ENCODE results near the gene GNB1L.

The GNB1L gene

GRCh38 chr22:19805821-19806212 lies 48.9 kb downstream of the GNB1L start:
- TF ChIP-seq CTCF (IDR thresholded peaks at IDR 0.05; ENCODE audit: extremely low read depth, missing control alignments), result no peak
- no peak for DNase-seq (ENCODE audit: low spot score)

- DNase-seq (ENCODE audit: low spot score), result no peak
- no peak for TF ChIP-seq CTCF (IDR thresholded peaks at IDR 0.05; ENCODE audit: extremely low read depth, missing control alignments)
Measured at GRCh38 chr22:19803736-19804267, 50.9 kb downstream of the GNB1L start.

GRCh38 chr22:19802894-19803735 lies 51.6 kb downstream of the GNB1L start:
- DNase-seq (ENCODE audit: low spot score), result no peak

GRCh38 chr22:19802001-19802893 lies 52.4 kb downstream of the GNB1L start:
- no peak for TF ChIP-seq CTCF (IDR thresholded peaks at IDR 0.05; ENCODE audit: extremely low read depth, missing control alignments)
- DNase-seq (ENCODE audit: low spot score), result no peak

More at GRCh38 chr22:19802894-19803735, 51.6 kb downstream of the GNB1L start:
- TF ChIP-seq CTCF (IDR thresholded peaks at IDR 0.05; ENCODE audit: extremely low read depth, missing control alignments), result no peak

- no peak for TF ChIP-seq CTCF (IDR thresholded peaks at IDR 0.05; ENCODE audit: extremely low read depth, missing control alignments)
- no peak for DNase-seq (ENCODE audit: low spot score)
Measured at GRCh38 chr22:19801340-19802000, 53.2 kb downstream of the GNB1L start.

GRCh38 chr22:19800761-19801244 lies 53.9 kb downstream of the GNB1L start:
- no peak for TF ChIP-seq CTCF (IDR thresholded peaks at IDR 0.05; ENCODE audit: extremely low read depth, missing control alignments)
- DNase-seq (ENCODE audit: low spot score), result no peak

Data from GM20000 (cell line).